ENCODE data around the gene GORASP2. TPM values are rescaled to one million over a fixed set of nuclear protein-coding genes. Genes with fewer than 3 reads are reported as not detected.

The GORASP2 gene
- total RNA-seq, 1 experiment from 2014 or later, result 67.3 TPM

GRCh38 chr2:170975127-170975942 is 46.3 kb downstream of the GORASP2 start:
- no peak for DNase-seq
- TF ChIP-seq EZH2 (IDR thresholded peaks at IDR 0.05; ENCODE audit: low read length, unreplicated experiment) (no peak), CTCF (conservative IDR thresholded peaks at IDR 0.05; ENCODE audit: low read depth, low read length) (no peak), EZH2phosphoT487 (IDR thresholded peaks at IDR 0.05; ENCODE audit: borderline replicate concordance, low read length) (no peak)
- CTCF ChIA-PET, result no interaction called here
- no peaks in the 10 kb centered on the region for H3K9me3 ChIP-seq (ENCODE audit: low read length)
- H3K36me3 ChIP-seq (ENCODE audit: low read depth, low read length), result no peaks in the 10 kb centered on the region
- H3K9me2 ChIP-seq (replicated peaks; ENCODE audit: low read length), result no peaks in the 10 kb centered on the region
- no peak overlapping the region for H3K9ac ChIP-seq (ENCODE audit: low read length)
- H3K27ac ChIP-seq (ENCODE audit: low read length), result no peak overlapping the region
- POLR2A ChIA-PET (ENCODE audit: unreplicated experiment), result no interaction called here
- BruUV-seq (replicated peaks), result no TSS peak
- no peaks in the 10 kb centered on the region for H3K27me3 ChIP-seq (ENCODE audit: low read length)
- no peaks in the 10 kb centered on the region for H4K20me1 ChIP-seq (ENCODE audit: low read length)
- no peaks in the 10 kb centered on the region for H3K79me2 ChIP-seq (ENCODE audit: low read length)
- no peak for ATAC-seq
- no peaks in the 10 kb centered on the region for H3F3A ChIP-seq (ENCODE audit: low read length, unreplicated experiment)
- H3K4me2 ChIP-seq (ENCODE audit: low read length), result no peak overlapping the region
- peaks cover 12% of the 10 kb centered on the region for H3K4me1 ChIP-seq (ENCODE audit: insufficient read depth, low read length)
- intact Hi-C loops (cut with micrococcal nuclease), result no loop called here
- H2AFZ ChIP-seq (ENCODE audit: low read length), result no peak overlapping the region
- no peak overlapping the region for H3K4me3 ChIP-seq (ENCODE audit: low read length)

DNA sequence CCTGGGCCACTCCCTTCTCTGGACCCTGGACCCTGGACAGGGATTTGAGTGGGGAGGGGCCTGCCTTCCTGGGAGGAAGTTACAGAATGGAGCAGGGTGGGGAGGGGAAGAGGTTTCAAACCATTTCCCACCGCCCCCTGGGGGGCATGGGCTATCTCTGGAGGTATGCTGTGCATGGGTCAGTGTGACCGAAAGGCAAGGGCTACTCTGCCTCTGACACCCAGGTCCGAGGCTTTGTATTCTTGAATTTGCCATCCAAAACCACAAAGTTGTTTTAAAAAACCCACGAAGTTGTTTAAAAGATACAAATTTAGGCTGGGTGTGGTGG is 46.9 kb downstream of the GORASP2 start:
- peaks cover 12% of the 10 kb centered on the region for H3K4me1 ChIP-seq (ENCODE audit: insufficient read depth, low read length)
- H3F3A ChIP-seq (ENCODE audit: low read length, unreplicated experiment), result no peaks in the 10 kb centered on the region
- H4K20me1 ChIP-seq (ENCODE audit: low read length), result no peaks in the 10 kb centered on the region
- CTCF ChIA-PET, result no interaction called here
- no peaks in the 10 kb centered on the region for H3K36me3 ChIP-seq (ENCODE audit: low read depth, low read length)
- H3K4me3 ChIP-seq (ENCODE audit: low read length), result no peak overlapping the region
- DNase-seq, result no peak
- H3K9me2 ChIP-seq (replicated peaks; ENCODE audit: low read length), result no peaks in the 10 kb centered on the region
- no peak for ATAC-seq
- H3K27me3 ChIP-seq (ENCODE audit: low read length), result no peaks in the 10 kb centered on the region
- no peak overlapping the region for H3K9ac ChIP-seq (ENCODE audit: low read length)
- no TSS peak for BruUV-seq (replicated peaks)
- H2AFZ ChIP-seq (ENCODE audit: low read length), result no peak overlapping the region
- no peaks in the 10 kb centered on the region for H3K79me2 ChIP-seq (ENCODE audit: low read length)
- POLR2A ChIA-PET (ENCODE audit: unreplicated experiment), result no interaction called here
- H3K9me3 ChIP-seq (ENCODE audit: low read length), result no peaks in the 10 kb centered on the region
- TF ChIP-seq EZH2phosphoT487 (IDR thresholded peaks at IDR 0.05; ENCODE audit: borderline replicate concordance, low read length) (no peak), CTCF (conservative IDR thresholded peaks at IDR 0.05; ENCODE audit: low read depth, low read length) (no peak), EZH2 (IDR thresholded peaks at IDR 0.05; ENCODE audit: low read length, unreplicated experiment) (no peak)
- H3K27ac ChIP-seq (ENCODE audit: low read length), result no peak overlapping the region
- H3K4me2 ChIP-seq (ENCODE audit: low read length), result no peak overlapping the region
- intact Hi-C loops (cut with micrococcal nuclease), result no loop called here

GRCh38 chr2:170984079-170984478 is 55.0 kb downstream of the GORASP2 start:
- ChIA-PET POLR2A (ENCODE audit: unreplicated experiment) (no interaction called here), CTCF (interaction anchor here (1.0 kb wide), 1 partner anchor 17 kb away, joined by 3 read pairs; no protein-coding TSS in a partner anchor)
- no peaks in the 10 kb centered on the region for H3K79me2 ChIP-seq (ENCODE audit: low read length)
- no peak overlapping the region for H3K9ac ChIP-seq (ENCODE audit: low read length)
- no peaks in the 10 kb centered on the region for H3K27me3 ChIP-seq (ENCODE audit: low read length)
- no peaks in the 10 kb centered on the region for H3K9me2 ChIP-seq (replicated peaks; ENCODE audit: low read length)
- H2AFZ ChIP-seq (ENCODE audit: low read length), result no peak overlapping the region
- no peak overlapping the region for H3K4me2 ChIP-seq (ENCODE audit: low read length)
- H4K20me1 ChIP-seq (ENCODE audit: low read length), result no peaks in the 10 kb centered on the region
- no peaks in the 10 kb centered on the region for H3K36me3 ChIP-seq (ENCODE audit: low read depth, low read length)
- BruUV-seq (replicated peaks), result no TSS peak
- ATAC-seq (no peak), DNase-seq (no peak)
- H3K9me3 ChIP-seq (ENCODE audit: low read length), result no peaks in the 10 kb centered on the region
- H3K4me3 ChIP-seq (ENCODE audit: low read length), result no peak overlapping the region
- H3K27ac ChIP-seq (ENCODE audit: low read length), result no peak overlapping the region
- H3F3A ChIP-seq (ENCODE audit: low read length, unreplicated experiment), result no peaks in the 10 kb centered on the region
- no peaks in the 10 kb centered on the region for H3K4me1 ChIP-seq (ENCODE audit: insufficient read depth, low read length)
- no peak for TF ChIP-seq CTCF (conservative IDR thresholded peaks at IDR 0.05; ENCODE audit: low read depth, low read length)
- intact Hi-C loops (cut with micrococcal nuclease), result no loop called here

Data from PC-3 (cell line).